ENCODE results near the gene REXO5.
A peak's percentile ranks its signal among the peaks of the same experiment; 100 is the strongest.

Gene REXO5, protein sequence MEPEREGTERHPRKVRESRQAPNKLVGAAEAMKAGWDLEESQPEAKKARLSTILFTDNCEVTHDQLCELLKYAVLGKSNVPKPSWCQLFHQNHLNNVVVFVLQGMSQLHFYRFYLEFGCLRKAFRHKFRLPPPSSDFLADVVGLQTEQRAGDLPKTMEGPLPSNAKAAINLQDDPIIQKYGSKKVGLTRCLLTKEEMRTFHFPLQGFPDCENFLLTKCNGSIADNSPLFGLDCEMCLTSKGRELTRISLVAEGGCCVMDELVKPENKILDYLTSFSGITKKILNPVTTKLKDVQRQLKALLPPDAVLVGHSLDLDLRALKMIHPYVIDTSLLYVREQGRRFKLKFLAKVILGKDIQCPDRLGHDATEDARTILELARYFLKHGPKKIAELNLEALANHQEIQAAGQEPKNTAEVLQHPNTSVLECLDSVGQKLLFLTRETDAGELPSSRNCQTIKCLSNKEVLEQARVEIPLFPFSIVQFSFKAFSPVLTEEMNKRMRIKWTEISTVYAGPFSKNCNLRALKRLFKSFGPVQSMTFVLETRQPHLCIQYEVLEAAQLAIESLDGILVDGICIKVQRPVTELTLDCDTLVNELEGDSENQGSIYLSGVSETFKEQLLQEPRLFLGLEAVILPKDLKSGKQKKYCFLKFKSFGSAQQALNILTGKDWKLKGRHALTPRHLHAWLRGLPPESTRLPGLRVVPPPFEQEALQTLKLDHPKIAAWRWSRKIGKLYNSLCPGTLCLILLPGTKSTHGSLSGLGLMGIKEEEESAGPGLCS

DNA sequence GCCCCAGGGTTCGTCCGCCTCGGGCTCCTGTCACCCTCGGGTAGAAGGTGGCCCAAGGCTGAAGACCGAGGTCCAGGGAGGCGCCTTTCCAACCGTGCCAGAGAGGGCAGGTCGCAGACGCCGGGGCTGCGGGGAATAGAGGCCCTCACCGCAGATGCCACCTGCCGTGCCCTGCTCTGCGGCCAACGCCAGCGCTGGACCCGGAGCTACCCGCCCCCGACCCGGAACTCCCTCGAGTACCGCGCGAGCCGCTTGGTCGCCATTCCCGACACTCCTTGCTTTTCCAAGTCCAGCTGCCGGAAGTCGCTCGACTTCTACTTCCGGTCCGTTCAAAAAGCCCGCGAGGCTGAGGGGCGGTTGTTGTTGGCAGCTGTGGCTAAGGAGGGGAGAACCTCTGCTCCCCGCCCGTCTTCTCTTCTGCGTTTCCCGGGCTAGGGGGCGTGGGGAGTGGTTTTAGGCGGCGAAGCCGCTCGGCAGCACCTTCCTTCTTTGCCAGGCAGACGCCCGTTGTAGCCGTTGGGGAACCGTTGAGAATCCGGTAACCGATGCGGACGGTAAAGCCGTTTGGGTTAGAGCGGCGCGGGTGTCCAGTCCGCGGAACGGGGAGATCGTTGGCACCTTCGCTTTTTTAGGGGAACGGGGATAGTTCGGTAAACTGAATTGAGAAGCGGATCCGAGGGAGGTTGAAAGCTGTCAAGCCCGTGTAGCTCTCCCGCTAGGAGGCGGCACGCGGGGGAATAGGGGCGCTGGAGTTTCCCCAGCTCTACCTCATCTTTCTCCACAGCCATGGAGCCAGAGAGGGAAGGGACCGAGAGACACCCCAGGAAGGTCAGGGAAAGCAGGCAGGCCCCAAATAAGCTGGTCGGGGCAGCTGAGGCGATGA, at the start of gene REXO5, which contains the start of gene ERI2:
Gene REXO5 (plus strand): TSS at position 360 of the 883 bp plus-strand sequence. CDS start 427 bp downstream, at position 787.
Gene ERI2 (minus strand): TSS at position 305 of the 883 bp plus-strand sequence. CDS start 42 bp downstream, at position 263.
- peak; percentile 93 for ATAC-seq
- TF ChIP-seq ESRRG (CRISPR knock-in tag; IDR thresholded peaks at IDR 0.05): no peak
- no peak for TF ChIP-seq PPARA (CRISPR knock-in tag; IDR thresholded peaks at IDR 0.05; ENCODE audit: borderline replicate concordance)
- TF ChIP-seq ZC3H10 (CRISPR knock-in tag; IDR thresholded peaks at IDR 0.05): no peak
- TF ChIP-seq ZNF565 (CRISPR knock-in tag; conservative IDR thresholded peaks at IDR 0.05; ENCODE audit: low read depth): no peak
- TF ChIP-seq, protein P1, sequence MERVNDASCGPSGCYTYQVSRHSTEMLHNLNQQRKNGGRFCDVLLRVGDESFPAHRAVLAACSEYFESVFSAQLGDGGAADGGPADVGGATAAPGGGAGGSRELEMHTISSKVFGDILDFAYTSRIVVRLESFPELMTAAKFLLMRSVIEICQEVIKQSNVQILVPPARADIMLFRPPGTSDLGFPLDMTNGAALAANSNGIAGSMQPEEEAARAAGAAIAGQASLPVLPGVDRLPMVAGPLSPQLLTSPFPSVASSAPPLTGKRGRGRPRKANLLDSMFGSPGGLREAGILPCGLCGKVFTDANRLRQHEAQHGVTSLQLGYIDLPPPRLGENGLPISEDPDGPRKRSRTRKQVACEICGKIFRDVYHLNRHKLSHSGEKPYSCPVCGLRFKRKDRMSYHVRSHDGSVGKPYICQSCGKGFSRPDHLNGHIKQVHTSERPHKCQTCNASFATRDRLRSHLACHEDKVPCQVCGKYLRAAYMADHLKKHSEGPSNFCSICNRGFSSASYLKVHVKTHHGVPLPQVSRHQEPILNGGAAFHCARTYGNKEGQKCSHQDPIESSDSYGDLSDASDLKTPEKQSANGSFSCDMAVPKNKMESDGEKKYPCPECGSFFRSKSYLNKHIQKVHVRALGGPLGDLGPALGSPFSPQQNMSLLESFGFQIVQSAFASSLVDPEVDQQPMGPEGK (CRISPR knock-in tag; IDR thresholded peaks at IDR 0.05; ENCODE audit: borderline replicate concordance): no peak
- no peak for TF ChIP-seq TCF4 (CRISPR knock-in tag; IDR thresholded peaks at IDR 0.05; ENCODE audit: borderline replicate concordance)
- TF ChIP-seq, protein P2, sequence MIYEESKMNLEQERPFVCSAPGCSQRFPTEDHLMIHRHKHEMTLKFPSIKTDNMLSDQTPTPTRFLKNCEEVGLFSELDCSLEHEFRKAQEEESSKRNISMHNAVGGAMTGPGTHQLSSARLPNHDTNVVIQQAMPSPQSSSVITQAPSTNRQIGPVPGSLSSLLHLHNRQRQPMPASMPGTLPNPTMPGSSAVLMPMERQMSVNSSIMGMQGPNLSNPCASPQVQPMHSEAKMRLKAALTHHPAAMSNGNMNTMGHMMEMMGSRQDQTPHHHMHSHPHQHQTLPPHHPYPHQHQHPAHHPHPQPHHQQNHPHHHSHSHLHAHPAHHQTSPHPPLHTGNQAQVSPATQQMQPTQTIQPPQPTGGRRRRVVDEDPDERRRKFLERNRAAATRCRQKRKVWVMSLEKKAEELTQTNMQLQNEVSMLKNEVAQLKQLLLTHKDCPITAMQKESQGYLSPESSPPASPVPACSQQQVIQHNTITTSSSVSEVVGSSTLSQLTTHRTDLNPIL (CRISPR knock-in tag; IDR thresholded peaks at IDR 0.05; ENCODE audit: low read depth): no peak
- no peak for TF ChIP-seq CSDC2 (CRISPR knock-in tag; IDR thresholded peaks at IDR 0.05)
- TF ChIP-seq, protein P3, sequence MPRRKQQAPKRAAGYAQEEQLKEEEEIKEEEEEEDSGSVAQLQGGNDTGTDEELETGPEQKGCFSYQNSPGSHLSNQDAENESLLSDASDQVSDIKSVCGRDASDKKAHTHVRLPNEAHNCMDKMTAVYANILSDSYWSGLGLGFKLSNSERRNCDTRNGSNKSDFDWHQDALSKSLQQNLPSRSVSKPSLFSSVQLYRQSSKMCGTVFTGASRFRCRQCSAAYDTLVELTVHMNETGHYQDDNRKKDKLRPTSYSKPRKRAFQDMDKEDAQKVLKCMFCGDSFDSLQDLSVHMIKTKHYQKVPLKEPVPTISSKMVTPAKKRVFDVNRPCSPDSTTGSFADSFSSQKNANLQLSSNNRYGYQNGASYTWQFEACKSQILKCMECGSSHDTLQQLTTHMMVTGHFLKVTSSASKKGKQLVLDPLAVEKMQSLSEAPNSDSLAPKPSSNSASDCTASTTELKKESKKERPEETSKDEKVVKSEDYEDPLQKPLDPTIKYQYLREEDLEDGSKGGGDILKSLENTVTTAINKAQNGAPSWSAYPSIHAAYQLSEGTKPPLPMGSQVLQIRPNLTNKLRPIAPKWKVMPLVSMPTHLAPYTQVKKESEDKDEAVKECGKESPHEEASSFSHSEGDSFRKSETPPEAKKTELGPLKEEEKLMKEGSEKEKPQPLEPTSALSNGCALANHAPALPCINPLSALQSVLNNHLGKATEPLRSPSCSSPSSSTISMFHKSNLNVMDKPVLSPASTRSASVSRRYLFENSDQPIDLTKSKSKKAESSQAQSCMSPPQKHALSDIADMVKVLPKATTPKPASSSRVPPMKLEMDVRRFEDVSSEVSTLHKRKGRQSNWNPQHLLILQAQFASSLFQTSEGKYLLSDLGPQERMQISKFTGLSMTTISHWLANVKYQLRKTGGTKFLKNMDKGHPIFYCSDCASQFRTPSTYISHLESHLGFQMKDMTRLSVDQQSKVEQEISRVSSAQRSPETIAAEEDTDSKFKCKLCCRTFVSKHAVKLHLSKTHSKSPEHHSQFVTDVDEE (CRISPR knock-in tag; IDR thresholded peaks at IDR 0.05): no peak; the same call in 1 of the 2 replicates
- TF ChIP-seq, protein P4, sequence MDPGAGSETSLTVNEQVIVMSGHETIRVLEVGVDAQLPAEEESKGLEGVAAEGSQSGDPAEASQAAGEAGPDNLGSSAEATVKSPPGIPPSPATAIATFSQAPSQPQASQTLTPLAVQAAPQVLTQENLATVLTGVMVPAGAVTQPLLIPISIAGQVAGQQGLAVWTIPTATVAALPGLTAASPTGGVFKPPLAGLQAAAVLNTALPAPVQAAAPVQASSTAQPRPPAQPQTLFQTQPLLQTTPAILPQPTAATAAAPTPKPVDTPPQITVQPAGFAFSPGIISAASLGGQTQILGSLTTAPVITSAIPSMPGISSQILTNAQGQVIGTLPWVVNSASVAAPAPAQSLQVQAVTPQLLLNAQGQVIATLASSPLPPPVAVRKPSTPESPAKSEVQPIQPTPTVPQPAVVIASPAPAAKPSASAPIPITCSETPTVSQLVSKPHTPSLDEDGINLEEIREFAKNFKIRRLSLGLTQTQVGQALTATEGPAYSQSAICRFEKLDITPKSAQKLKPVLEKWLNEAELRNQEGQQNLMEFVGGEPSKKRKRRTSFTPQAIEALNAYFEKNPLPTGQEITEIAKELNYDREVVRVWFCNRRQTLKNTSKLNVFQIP (CRISPR knock-in tag; IDR thresholded peaks at IDR 0.05; ENCODE audit: borderline replicate concordance, low read depth): no peak
- TF ChIP-seq SNAI2 (CRISPR knock-in tag; IDR thresholded peaks at IDR 0.05): no peak

DNA sequence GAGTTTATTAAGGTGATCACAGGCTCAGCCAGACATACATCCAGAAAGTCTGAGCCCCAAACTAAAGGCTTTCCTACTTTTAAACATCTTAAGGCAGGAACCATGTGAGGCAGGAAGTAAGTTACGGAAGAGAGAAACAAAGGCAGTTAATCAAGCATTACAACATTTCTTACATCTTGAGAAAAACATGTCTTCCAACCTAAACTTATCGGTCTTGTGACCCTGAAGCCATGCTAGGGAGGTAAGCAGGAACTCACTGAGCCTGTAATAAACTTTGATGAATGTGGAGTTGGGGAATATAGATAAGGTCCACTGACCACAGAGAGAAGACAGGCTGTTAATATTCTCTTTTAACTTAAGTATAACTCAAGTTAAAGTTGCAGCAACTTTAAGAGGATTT, 46.0 kb upstream of the REXO5 start:
- no peak for ATAC-seq
- TF ChIP-seq CSDC2 (CRISPR knock-in tag; IDR thresholded peaks at IDR 0.05): no peak
- TF ChIP-seq, protein P4 (CRISPR knock-in tag; IDR thresholded peaks at IDR 0.05; ENCODE audit: borderline replicate concordance, low read depth): no peak
- TF ChIP-seq, protein P1 (CRISPR knock-in tag; IDR thresholded peaks at IDR 0.05; ENCODE audit: borderline replicate concordance): no peak
- no peak for TF ChIP-seq OSR1 (CRISPR knock-in tag; IDR thresholded peaks at IDR 0.05)
- no peak for TF ChIP-seq ZFP3 (CRISPR knock-in tag; IDR thresholded peaks at IDR 0.05)
- no peak for TF ChIP-seq PPARA (CRISPR knock-in tag; IDR thresholded peaks at IDR 0.05; ENCODE audit: borderline replicate concordance)
- TF ChIP-seq ZFP30 (CRISPR knock-in tag; IDR thresholded peaks at IDR 0.05): no peak
- TF ChIP-seq ZC3H10 (CRISPR knock-in tag; IDR thresholded peaks at IDR 0.05): no peak
- TF ChIP-seq ARNTL (CRISPR knock-in tag; IDR thresholded peaks at IDR 0.05; ENCODE audit: borderline replicate concordance, low read depth): no peak
- TF ChIP-seq, protein P3 (CRISPR knock-in tag; IDR thresholded peaks at IDR 0.05): no peak
- no peak for TF ChIP-seq ESRRG (CRISPR knock-in tag; IDR thresholded peaks at IDR 0.05)
- no peak for TF ChIP-seq BACH2 (CRISPR knock-in tag; IDR thresholded peaks at IDR 0.05; ENCODE audit: borderline replicate concordance)
- no peak for TF ChIP-seq RARB (CRISPR knock-in tag; IDR thresholded peaks at IDR 0.05)

Data from SK-N-SH treated with all-trans-retinoic acid at 6 μM for 48 hours (cell line).